GM13976 (cell line): ENCODE data around the gene POLG2.

ENCODE experiments used
- DNase-seq: peaks from one replicate; pipeline ENCODE4 v3.0.0; 2012; ENCODE audit warnings: low spot score
- CTCF ChIP-seq: IDR thresholded peaks from 2 replicates; pipeline ENCODE4 v1.5.1; 2012; ENCODE audit warnings: borderline replicate concordance, mild to moderate bottlenecking; ENCODE audit not compliant: insufficient read depth; ENCODE audit errors: extremely low read depth, missing control alignments, control extremely low read depth
- in situ Hi-C: fragments of 300-500 bp; cut with MboI; formaldehyde crosslinking; loops from one replicate; pipeline ENCODE4 v1.12.0; 2022; ENCODE audit warnings: low sequenced_read_pairs, mixed read lengths, inconsistent platforms; ENCODE audit not compliant: unreplicated experiment

The POLG2 gene

DNA sequence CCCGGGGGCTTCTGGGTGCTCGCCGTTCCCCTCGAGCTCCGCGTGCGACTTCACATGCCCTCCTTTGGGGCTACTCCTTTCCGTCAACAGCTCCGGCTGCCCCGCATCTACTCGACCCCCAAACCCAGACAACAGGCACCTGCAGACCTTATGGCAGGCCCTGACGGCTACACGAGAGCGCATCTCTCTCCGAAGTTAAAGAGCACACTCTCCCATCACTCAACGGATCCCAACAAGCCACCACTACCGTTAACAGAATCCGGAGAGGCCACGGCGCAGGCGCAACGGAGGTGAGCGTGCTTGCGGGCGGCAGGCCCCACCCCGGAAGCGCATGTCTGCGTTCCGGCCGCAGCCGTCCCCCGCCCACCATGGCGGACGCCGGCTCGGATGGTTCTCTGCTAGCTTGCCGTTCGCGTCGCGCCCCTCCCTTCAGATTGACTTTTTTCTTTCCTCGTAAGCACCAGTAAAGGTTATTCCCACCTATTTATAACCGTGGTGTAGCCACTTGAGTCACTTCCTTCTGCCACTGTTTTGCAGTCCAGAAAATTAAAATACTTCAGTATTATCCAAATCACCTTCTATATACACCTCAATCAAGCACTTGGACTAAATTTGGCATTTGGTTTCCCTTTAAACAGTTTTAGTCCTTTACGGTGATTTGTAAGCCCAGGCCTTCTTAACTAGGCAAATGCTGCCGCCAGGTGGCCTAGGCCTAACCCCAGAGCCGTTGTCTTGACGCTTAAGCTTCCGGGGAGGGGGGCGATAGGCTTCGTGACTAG lies at the start of gene POLG2:
Gene POLG2, minus strand, starts transcription at position 269 of the 779 bp plus-strand sequence. Its CDS starts 86 bp downstream, at position 183.
- peak; percentile 93 for DNase-seq
- in situ Hi-C loops = no loop called here
- peak; percentile 56 for TF ChIP-seq CTCF

- DNase-seq = no peak
- in situ Hi-C loops = no loop called here
- no peak for TF ChIP-seq CTCF
Measured at GRCh38 chr17:64544742-64545141, 47.9 kb upstream of the POLG2 start.

DNA sequence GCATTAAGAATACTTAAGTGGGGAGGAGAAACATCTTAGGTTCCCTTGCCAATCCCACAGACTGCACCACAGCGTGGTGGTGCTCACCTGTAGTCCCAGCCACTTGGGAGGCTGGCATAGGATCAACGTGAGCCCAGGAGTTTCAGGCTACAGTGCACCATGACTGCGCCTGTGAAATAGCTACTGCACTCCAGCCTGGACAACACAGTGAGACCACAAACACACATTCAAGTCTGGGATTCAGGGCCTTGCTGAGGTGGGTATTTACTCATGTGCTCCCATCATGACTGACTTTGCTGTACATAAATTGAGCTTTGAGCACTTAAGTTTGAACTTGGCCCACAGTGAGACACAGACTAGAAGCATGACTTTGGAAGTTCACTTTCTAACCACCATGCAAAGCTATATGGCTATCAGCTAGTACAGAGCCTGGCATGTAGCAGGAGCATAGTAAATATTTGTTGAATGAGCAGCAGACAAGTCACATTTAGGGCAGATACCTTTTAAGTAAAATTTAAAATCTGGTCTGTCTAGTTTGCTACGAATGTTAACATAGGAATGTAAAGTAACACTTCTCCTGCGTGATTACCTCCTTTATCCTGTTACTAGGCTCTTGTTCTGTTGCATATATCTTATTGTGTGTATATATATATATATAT lies 43.4 kb upstream of the POLG2 start:
- TF ChIP-seq CTCF = no peak
- DNase-seq = no peak
- in situ Hi-C loops = no loop called here

DNA sequence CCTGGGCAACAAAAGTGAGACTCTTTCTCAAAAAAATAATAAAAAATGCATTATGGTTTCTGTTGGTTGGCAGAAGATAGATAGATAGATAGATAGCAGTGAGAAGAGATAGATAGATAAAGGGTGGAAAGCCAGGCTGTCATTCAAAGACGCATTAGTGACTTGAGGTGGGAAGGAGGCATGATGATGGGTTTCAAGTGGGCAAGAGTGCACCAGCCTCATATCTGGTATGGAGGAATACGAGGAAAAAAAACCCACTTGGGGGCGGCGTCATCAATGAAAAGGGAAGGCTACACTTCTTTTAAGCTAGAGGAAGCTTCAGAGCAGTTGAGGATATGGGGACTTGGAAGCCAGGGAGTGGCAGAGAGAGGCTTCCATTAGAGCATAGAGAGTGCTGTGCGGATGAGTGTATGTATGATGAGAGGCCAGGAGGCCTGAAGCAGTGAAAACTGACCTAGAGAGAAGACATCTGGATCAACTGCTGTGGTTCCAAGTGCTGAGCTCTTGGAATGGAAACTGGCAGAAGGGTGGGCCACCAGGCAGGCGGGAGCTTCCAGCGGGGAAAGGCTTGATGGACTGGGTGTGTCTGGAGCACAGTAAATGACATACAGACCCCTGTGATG lies 41.8 kb upstream of the POLG2 start:
- TF ChIP-seq CTCF = no peak
- in situ Hi-C loops = no loop called here
- no peak for DNase-seq

GRCh38 chr17:64537488-64537887 lies 40.6 kb upstream of the POLG2 start:
- DNase-seq = no peak
- TF ChIP-seq CTCF = no peak
- in situ Hi-C loops = no loop called here

DNA sequence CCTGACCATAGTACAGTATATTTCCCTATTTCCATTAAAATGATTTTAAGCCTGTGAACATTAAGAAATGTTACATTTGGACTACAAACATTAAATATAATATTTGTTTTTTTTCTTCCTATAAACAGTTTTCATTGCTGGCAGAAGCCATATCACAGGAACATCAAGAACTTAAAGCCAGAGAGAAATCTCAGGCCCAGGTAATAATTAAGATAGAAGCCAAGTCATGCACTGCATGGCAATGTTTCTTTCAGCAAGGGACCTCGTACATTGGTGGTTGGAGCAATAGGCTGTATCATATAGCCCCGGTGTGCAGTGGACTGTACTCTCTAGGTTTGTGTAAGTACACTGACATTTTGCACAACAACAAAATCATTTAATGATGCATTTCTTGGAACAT lies 40.1 kb upstream of the POLG2 start:
- no peak for DNase-seq
- in situ Hi-C loops = no loop called here
- TF ChIP-seq CTCF = no peak
